Activated T-cell treated with anti-CD3 and anti-CD28 coated beads, Interleukin-2, amount 50 U/mL, for 72 hours (primary cell): ENCODE data around the gene DOC2A. TPM values are rescaled to one million over a fixed set of nuclear protein-coding genes. Genes with fewer than 3 reads are reported as not detected.

Experiments
- ATAC-seq, 2 donors: fragments of 150-1000 bp; cut with Tn5 transposase; replicated peaks in 1 of 2; 2 replicates each; pipeline ENCODE4 v1.10.0; 2021; ENCODE audit warnings: moderate library complexity in 2 of 2, mild to moderate bottlenecking in 1 of 2
- DNase-seq, 2 donors: peaks; one replicate each; pipeline ENCODE4 v3.0.0; 2021 to 2022; ENCODE audit warnings: mixed read lengths in 1 of 2
- H3K27ac Mint-ChIP-seq: one replicate; pipeline ENCODE4 v1.8.0; 2022; ENCODE audit warnings: mild to moderate bottlenecking, moderate library complexity, mixed read lengths
- H3K27me3 Mint-ChIP-seq: one replicate; pipeline ENCODE4 v1.8.0; 2022; ENCODE audit warnings: low read depth, mixed read lengths
- H3K36me3 Mint-ChIP-seq, 2 donors: one replicate each; pipeline ENCODE4 v1.8.0; 2022; ENCODE audit warnings: mixed read lengths in 2 of 2, mild to moderate bottlenecking in 1 of 2; ENCODE audit not compliant: insufficient read depth in 2 of 2
- H3K4me1 Mint-ChIP-seq: one replicate; pipeline ENCODE4 v1.8.0; 2022; ENCODE audit warnings: low read depth, mixed read lengths
- H3K4me3 Mint-ChIP-seq, 2 donors: one replicate each; pipeline ENCODE4 v1.8.0; 2022; ENCODE audit warnings: mild to moderate bottlenecking in 2 of 2, mixed read lengths in 2 of 2, moderate library complexity in 2 of 2
- H3K9me3 Mint-ChIP-seq, 2 donors: one replicate each; pipeline ENCODE4 v1.8.0; 2022; ENCODE audit warnings: mixed read lengths in 2 of 2
- total RNA-seq, 2 donors: library from RNA; stranded (reverse); gene quantifications; one replicate each; pipeline ENCODE4 v1.2.3, GENCODE V29; 2022

The DOC2A gene
- total RNA-seq, 2 donors from 2014 or later: 0.43 TPM; not detected in 1

GRCh38 chr16:30040221-30040620 is 29.4 kb upstream of the DOC2A start:
- Mint-ChIP-seq H3K27ac (no peak overlapping the region), H3K4me1 (peaks cover 5% of the 10 kb centered on the region), H3K27me3 (peaks cover 14% of the 10 kb centered on the region), H3K36me3 (no peaks in the 10 kb centered on the region), H3K9me3 (no peaks in the 10 kb centered on the region), H3K4me3 (no peak overlapping the region)
- DNase-seq: no peak
- ATAC-seq: no peak

DNA sequence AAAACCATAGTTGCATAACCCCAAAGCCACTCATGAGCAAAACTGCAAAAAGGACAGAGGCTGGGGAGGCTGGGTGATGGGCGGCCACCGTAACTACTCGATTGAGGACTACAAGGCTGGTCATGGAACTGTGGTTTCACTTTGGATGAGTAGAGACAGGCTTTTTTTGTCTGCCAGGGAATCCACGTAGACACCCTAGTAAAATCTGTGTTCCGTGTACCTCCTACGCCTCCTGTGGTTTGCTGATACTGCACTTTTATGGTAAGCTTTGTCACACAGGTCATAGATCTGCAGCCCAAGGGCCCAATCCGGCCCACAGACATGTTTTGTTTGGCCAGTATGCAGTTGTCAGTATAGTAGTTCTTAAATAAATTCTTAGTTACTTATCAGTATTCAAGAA is 22.4 kb upstream of the DOC2A start:
- Mint-ChIP-seq H3K36me3 (no peaks in the 10 kb centered on the region), H3K4me3 (peak overlapping the region in 1 of 2 donors; percentile 41), H3K27me3 (peaks cover 35% of the 10 kb centered on the region), H3K27ac (no peak overlapping the region), H3K9me3 (no peaks in the 10 kb centered on the region), H3K4me1 (peaks cover 13% of the 10 kb centered on the region)
- DNase-seq (peak; percentile 33 to 43), ATAC-seq (peak; percentile 63 to 84)

DNA sequence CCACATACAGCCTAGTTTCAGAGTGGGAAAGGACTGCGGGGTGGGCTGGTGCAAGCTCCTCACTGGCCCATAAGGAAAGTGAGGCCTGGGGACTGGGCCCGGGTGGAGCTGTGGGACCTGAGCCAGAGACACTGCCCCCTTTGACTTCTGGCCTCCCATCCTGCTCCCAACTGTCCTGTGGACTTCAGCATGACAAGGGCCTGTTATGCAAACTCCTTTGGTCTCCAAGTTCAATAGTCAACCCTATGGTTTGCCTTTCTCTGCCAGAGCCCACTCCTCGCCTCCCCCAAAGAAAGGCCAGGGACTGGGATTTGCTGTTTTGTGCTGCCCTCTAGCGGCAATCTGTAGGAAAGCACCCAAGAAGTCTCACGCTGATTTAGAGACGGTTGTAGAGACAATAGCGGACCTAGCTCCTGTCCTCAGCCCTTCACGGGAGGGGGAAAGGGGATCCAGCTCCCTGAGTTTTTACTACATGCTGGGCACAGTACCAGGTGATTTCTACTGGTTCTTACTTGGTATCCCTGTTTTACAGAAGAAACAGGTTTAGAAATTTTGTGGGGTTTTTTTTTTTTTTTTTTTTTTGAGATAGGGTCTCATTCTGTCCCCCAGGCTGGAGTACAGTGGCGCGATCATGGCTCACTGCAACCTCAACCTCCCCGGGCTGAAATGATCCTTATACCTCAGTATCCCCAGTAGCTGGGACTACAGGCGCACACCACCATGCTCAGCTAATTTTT is 21.4 kb upstream of the DOC2A start:
- Mint-ChIP-seq H3K4me1 (peaks cover 13% of the 10 kb centered on the region), H3K27me3 (peaks cover 45% of the 10 kb centered on the region), H3K9me3 (no peaks in the 10 kb centered on the region), H3K36me3 (no peaks in the 10 kb centered on the region), H3K4me3 (peak overlapping the region; percentile 36 to 63), H3K27ac (no peak overlapping the region)
- ATAC-seq (peak; percentile 52 to 61), DNase-seq (peak; percentile 64 to 72)

- H3K9me3 Mint-ChIP-seq: no peaks in the 10 kb centered on the region
- H3K27ac Mint-ChIP-seq: no peak overlapping the region
- H3K4me3 Mint-ChIP-seq: no peak overlapping the region
- ATAC-seq: no peak
- H3K36me3 Mint-ChIP-seq: no peaks in the 10 kb centered on the region
- peaks cover 13% of the 10 kb centered on the region for H3K4me1 Mint-ChIP-seq
- no peak for DNase-seq
- H3K27me3 Mint-ChIP-seq: peaks cover 53% of the 10 kb centered on the region
Observed at GRCh38 chr16:30031477-30031918, 20.7 kb upstream of the DOC2A start.

DNA sequence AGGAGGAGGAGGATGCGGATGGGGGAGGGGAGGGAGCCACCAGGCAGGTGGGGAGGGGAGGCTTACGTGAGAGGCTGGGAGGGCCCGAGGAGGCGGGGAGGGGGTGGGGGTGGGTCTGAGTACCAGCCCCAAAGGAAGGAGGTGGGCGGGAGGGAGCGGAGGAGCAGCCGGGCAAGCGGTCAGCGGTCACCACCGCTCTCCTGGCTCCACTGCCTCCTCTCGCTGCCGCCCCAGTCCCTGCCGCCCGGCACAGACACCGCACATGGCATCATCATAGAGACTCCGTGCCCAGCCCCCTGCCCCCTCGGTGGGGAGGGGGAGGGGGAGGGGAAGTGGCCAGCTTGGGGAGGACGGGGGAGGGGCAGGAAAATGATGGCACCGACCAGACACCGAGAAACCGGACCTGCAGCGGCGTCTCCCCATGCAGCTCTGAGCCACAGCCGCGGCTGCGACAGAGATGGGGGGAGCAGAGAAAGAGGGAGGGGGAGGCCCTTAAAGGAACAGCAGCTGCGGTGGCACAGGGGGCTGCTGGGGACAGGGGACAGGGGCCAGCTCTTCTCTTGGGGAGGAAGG is 20.1 kb upstream of the DOC2A start, which contains the start of gene TLCD3B:
TSS of gene TLCD3B (minus strand) at position 431 of the 573 bp plus-strand sequence. CDS start 744 bp downstream, outside the sequence.
- Mint-ChIP-seq H3K9me3 (no peaks in the 10 kb centered on the region), H3K36me3 (no peaks in the 10 kb centered on the region), H3K4me3 (peak within 1 kb of the TSS; percentile 39 to 63), H3K4me1 (peaks cover 13% of the 10 kb centered on the region), H3K27ac (no peak within 1 kb of the TSS), H3K27me3 (peaks cover 53% of the 10 kb centered on the region)
- ATAC-seq: peak in 1 of 2 donors; percentile 17
- no peak for DNase-seq

DNA sequence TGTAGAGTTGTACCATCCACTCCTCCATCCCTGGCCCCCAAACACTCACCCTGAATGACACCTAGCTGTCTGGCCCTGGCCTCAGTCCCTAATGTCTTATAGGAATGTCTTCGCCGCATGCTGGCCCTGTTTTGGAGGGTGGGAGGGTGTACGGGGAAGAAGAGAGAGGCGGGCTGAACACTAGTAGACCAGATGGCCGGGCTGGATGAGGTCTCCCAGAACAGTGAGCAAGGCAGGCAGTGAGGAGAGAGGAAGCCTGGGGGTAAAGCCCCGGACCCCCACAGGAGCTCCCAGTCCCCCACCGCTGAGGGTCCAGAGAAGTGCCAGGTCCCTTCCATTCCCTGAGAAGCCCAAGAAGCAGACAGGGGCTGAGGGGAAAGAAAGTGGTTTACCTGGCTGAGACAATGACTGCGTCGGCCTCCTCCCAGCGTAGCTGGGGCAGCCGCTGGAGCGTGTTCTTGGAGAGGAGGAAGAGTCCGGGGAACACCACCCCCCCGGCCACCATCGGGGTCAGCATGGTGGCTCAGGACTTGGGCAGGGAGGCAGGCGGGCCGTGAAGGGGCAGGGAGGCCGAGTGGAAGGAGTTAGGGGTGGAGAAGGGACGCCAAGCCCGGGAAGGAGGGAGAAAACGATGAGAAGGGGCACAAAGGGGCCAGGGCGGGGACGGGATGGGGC is 19.3 kb upstream of the DOC2A start:
- Mint-ChIP-seq H3K4me1 (peaks cover 13% of the 10 kb centered on the region), H3K27me3 (peaks cover 47% of the 10 kb centered on the region), H3K36me3 (no peaks in the 10 kb centered on the region), H3K27ac (no peak overlapping the region), H3K4me3 (peak overlapping the region in 1 of 2 donors; percentile 39), H3K9me3 (no peaks in the 10 kb centered on the region)
- ATAC-seq: no peak
- DNase-seq: no peak

GRCh38 chr16:30028438-30029076 is 17.7 kb upstream of the DOC2A start:
- ATAC-seq: no peak
- peak; percentile 41 for DNase-seq
- Mint-ChIP-seq H3K27ac (no peak overlapping the region), H3K9me3 (no peaks in the 10 kb centered on the region), H3K4me1 (peaks cover 13% of the 10 kb centered on the region), H3K27me3 (peaks cover 47% of the 10 kb centered on the region), H3K36me3 (no peaks in the 10 kb centered on the region), H3K4me3 (no peak overlapping the region)

DNA sequence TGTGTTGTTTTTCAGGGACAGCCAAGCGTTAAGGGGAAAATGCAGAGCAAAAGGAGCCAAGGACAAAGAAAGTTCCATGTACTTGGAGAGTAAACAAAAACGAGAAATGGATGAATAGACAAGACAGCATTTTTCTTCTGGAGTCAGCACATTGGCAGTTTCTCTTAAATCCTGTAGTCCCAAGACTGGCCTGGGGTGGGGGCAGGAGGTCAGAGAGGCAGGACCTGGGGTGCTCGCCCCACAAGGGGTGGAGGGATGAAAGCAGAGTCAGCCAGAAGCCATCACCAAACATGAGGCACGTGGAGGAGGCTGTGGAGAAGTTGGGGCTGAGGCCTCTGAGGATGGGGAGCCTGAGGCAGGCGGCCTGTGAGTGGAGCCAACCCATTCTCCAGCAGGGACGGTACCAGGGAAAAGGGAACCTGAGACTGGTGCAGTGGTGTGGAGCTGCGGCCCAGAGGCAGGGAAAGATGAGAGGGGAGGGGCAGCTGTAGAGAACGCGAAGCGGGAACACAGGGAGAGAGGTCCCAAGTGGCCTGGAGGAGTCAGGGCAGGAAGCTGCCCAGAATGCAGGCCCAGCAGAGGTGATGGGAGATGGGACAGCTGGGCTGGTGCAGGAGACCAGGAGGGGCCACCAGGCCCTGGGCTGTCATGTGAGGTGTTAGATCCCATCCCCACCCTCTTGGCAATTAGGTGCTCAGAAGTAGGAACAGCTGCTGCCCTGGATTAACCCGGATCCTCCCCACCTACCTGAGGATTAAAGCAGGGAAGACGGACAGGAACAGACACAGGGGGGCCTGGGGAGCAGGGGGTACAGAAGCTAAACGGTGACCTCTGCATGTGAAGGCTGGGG is 17.0 kb upstream of the DOC2A start:
- Mint-ChIP-seq H3K36me3 (no peaks in the 10 kb centered on the region), H3K27ac (no peak overlapping the region), H3K4me1 (peaks cover 13% of the 10 kb centered on the region), H3K27me3 (peaks cover 47% of the 10 kb centered on the region), H3K9me3 (no peaks in the 10 kb centered on the region), H3K4me3 (no peak overlapping the region)
- ATAC-seq: no peak
- no peak for DNase-seq

DNA sequence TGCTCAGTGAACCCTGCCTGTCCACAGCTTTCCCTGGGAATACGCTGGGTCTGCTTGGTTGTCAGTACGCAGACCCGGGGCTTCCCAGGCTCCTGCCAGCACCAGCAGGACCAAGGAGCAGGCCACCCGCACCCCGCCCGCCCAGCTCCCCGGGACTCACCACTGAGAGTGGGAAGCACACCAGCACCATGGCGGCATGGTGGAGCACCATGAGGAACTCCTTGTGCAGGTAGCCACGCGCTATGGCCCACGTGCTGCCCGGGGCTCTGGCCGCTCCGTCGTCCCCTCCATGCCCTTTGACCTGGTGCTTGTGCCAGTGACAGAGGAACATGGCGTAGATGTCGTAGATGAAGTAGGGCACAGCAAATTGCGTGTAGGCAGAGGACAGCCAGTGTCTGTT is 15.6 kb upstream of the DOC2A start:
- DNase-seq (no peak), ATAC-seq (no peak)
- H3K4me3 Mint-ChIP-seq: no peak overlapping the region
- no peak overlapping the region for H3K27ac Mint-ChIP-seq
- H3K36me3 Mint-ChIP-seq: no peaks in the 10 kb centered on the region
- peaks cover 38% of the 10 kb centered on the region for H3K27me3 Mint-ChIP-seq
- no peaks in the 10 kb centered on the region for H3K9me3 Mint-ChIP-seq
- H3K4me1 Mint-ChIP-seq: peaks cover 6% of the 10 kb centered on the region

DNA sequence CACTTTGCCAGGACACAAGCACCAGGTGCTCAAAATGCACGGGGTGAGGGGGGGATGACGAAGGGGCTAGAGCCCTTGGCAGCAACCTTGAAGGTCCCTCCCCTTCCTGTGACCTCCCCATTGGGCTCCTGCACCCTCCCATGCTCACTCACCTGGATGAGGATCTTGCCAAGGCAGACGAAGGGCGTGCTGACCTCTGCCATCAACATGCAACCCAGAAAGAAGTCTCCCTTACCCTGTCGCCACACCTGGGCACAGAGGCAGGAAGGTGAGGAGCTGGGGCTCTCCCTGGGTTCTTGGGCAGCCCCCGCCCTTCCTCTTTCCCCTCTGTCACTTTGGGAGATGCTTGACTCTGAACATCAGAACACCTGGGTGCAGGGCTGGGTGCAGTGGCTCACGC is 14.7 kb upstream of the DOC2A start:
- no peak for DNase-seq
- no peaks in the 10 kb centered on the region for H3K9me3 Mint-ChIP-seq
- ATAC-seq: no peak
- H3K27me3 Mint-ChIP-seq: peaks cover 44% of the 10 kb centered on the region
- no peak overlapping the region for H3K27ac Mint-ChIP-seq
- H3K4me3 Mint-ChIP-seq: no peak overlapping the region
- H3K36me3 Mint-ChIP-seq: no peaks in the 10 kb centered on the region
- H3K4me1 Mint-ChIP-seq: peaks cover 15% of the 10 kb centered on the region

- Mint-ChIP-seq H3K27me3 (peaks cover 44% of the 10 kb centered on the region), H3K36me3 (no peaks in the 10 kb centered on the region), H3K4me3 (no peak overlapping the region), H3K27ac (no peak overlapping the region), H3K9me3 (no peaks in the 10 kb centered on the region), H3K4me1 (peaks cover 14% of the 10 kb centered on the region)
- ATAC-seq: no peak
- DNase-seq: no peak
Observed at GRCh38 chr16:30025156-30025555, 14.3 kb upstream of the DOC2A start.

DNA sequence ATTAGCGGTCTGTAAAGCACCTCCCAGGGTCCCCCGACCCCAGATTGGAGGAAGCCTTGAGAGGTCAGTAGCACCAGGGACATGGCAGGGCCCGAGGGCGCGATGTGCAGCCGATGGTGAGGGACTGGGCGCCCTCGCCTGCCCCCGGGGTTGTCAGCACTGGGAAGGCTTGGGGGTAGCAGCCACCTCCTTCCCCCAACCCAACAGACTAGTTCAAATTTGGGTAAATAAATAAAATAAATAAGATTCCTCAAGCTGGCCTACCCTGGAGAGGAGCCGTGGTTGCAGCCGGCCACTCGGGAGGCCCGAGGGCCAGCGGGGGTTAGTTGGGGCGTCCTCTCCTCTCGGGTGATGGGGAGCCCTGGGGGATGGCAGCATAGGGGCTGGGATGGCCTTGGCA is 13.6 kb upstream of the DOC2A start:
- H3K9me3 Mint-ChIP-seq: no peaks in the 10 kb centered on the region
- H3K36me3 Mint-ChIP-seq: no peaks in the 10 kb centered on the region
- ATAC-seq: no peak
- DNase-seq: no peak
- no peak overlapping the region for H3K4me3 Mint-ChIP-seq
- peaks cover 37% of the 10 kb centered on the region for H3K27me3 Mint-ChIP-seq
- H3K4me1 Mint-ChIP-seq: peaks cover 12% of the 10 kb centered on the region
- no peak overlapping the region for H3K27ac Mint-ChIP-seq
